ENCODE measurements around the gene ANKLE2.

The ANKLE2 gene

GRCh38 chr12:132734206-132734605 lies 27.4 kb downstream of the ANKLE2 start:
- TF ChIP-seq FOXP2 (optimal IDR thresholded peaks at IDR 0.05; ENCODE audit: borderline replicate concordance, extremely low read depth, extremely low read length, insufficient read depth): no peak
- no peak for TF ChIP-seq TAF1 (IDR thresholded peaks at IDR 0.05; ENCODE audit: borderline replicate concordance, insufficient read depth, low read length)
- no peak for TF ChIP-seq SIN3A (IDR thresholded peaks at IDR 0.05; ENCODE audit: borderline replicate concordance, insufficient read depth, low read length)
- TF ChIP-seq REST (IDR thresholded peaks at IDR 0.05; ENCODE audit: insufficient read depth in 1 of 2, low read depth in 2 of 2, low read length in 2 of 2): no peak
- no peak for TF ChIP-seq POLR2AphosphoS5 (IDR thresholded peaks at IDR 0.05; ENCODE audit: low read depth, low read length)

- TF ChIP-seq FOXP2 (optimal IDR thresholded peaks at IDR 0.05; ENCODE audit: borderline replicate concordance, extremely low read depth, extremely low read length, insufficient read depth): no peak
- TF ChIP-seq SIN3A (IDR thresholded peaks at IDR 0.05; ENCODE audit: borderline replicate concordance, insufficient read depth, low read length): no peak
- TF ChIP-seq POLR2AphosphoS5 (IDR thresholded peaks at IDR 0.05; ENCODE audit: low read depth, low read length): no peak
- TF ChIP-seq TAF1 (IDR thresholded peaks at IDR 0.05; ENCODE audit: borderline replicate concordance, insufficient read depth, low read length): no peak
- TF ChIP-seq REST (IDR thresholded peaks at IDR 0.05; ENCODE audit: insufficient read depth in 1 of 2, low read depth in 2 of 2, low read length in 2 of 2): no peak
Measured at GRCh38 chr12:132731574-132731973, 30.1 kb downstream of the ANKLE2 start.

GRCh38 chr12:132730353-132730752 lies 31.3 kb downstream of the ANKLE2 start:
- TF ChIP-seq POLR2AphosphoS5 (IDR thresholded peaks at IDR 0.05; ENCODE audit: low read depth, low read length) (no peak; the same call in 1 of the 2 replicates), FOXP2 (optimal IDR thresholded peaks at IDR 0.05; ENCODE audit: borderline replicate concordance, extremely low read depth, extremely low read length, insufficient read depth) (no peak), REST (IDR thresholded peaks at IDR 0.05; ENCODE audit: insufficient read depth in 1 of 2, low read depth in 2 of 2, low read length in 2 of 2) (no peak), SIN3A (IDR thresholded peaks at IDR 0.05; ENCODE audit: borderline replicate concordance, insufficient read depth, low read length) (no peak), TAF1 (IDR thresholded peaks at IDR 0.05; ENCODE audit: borderline replicate concordance, insufficient read depth, low read length) (no peak)

GRCh38 chr12:132729541-132730320 lies 31.9 kb downstream of the ANKLE2 start:
- TF ChIP-seq POLR2AphosphoS5 (IDR thresholded peaks at IDR 0.05; ENCODE audit: low read depth, low read length) (no peak), TAF1 (IDR thresholded peaks at IDR 0.05; ENCODE audit: borderline replicate concordance, insufficient read depth, low read length) (no peak), SIN3A (IDR thresholded peaks at IDR 0.05; ENCODE audit: borderline replicate concordance, insufficient read depth, low read length) (no peak), REST (IDR thresholded peaks at IDR 0.05; ENCODE audit: insufficient read depth in 1 of 2, low read depth in 2 of 2, low read length in 2 of 2) (no peak), FOXP2 (optimal IDR thresholded peaks at IDR 0.05; ENCODE audit: borderline replicate concordance, extremely low read depth, extremely low read length, insufficient read depth) (no peak)

Data from PFSK-1 (cell line).